ENCODE results near the gene MAML2.

Gene MAML2

GRCh38 chr11:96316869-96317268 lies 26.1 kb downstream of the MAML2 start:
- DNase-seq = no peak

GRCh38 chr11:96315476-96315875 lies 27.5 kb downstream of the MAML2 start:
- DNase-seq = no peak

GRCh38 chr11:96314326-96315020 lies 28.5 kb downstream of the MAML2 start:
- no peak for DNase-seq

- no peak for DNase-seq
Observed at GRCh38 chr11:96313163-96313562, 29.8 kb downstream of the MAML2 start.

GRCh38 chr11:96311120-96311568 lies 31.9 kb downstream of the MAML2 start:
- no peak for DNase-seq

GRCh38 chr11:96310236-96310635 lies 32.8 kb downstream of the MAML2 start:
- no peak for DNase-seq

- no peak for DNase-seq
Observed at GRCh38 chr11:96309643-96310017, 33.4 kb downstream of the MAML2 start.

- DNase-seq = no peak
Observed at GRCh38 chr11:96309016-96309642, 33.9 kb downstream of the MAML2 start.

- DNase-seq = no peak
Observed at GRCh38 chr11:96307776-96308140, 35.2 kb downstream of the MAML2 start.

- peak; percentile 75 for DNase-seq
Observed at GRCh38 chr11:96306933-96307775, 35.8 kb downstream of the MAML2 start.

- DNase-seq = no peak
Observed at GRCh38 chr11:96306600-96306932, 36.4 kb downstream of the MAML2 start.

- no peak for DNase-seq
Observed at GRCh38 chr11:96306071-96306470, 36.9 kb downstream of the MAML2 start.

GRCh38 chr11:96303980-96304379 lies 39.0 kb downstream of the MAML2 start:
- no peak for DNase-seq

- no peak for DNase-seq
Observed at GRCh38 chr11:96303064-96303463, 39.9 kb downstream of the MAML2 start.

GRCh38 chr11:96301818-96302217 lies 41.2 kb downstream of the MAML2 start:
- DNase-seq = no peak

GRCh38 chr11:96299155-96299888 lies 43.7 kb downstream of the MAML2 start:
- no peak for DNase-seq

GRCh38 chr11:96295369-96295768 lies 47.6 kb downstream of the MAML2 start:
- no peak for DNase-seq

GRCh38 chr11:96294289-96294688 lies 48.7 kb downstream of the MAML2 start:
- no peak for DNase-seq

GRCh38 chr11:96293598-96294021 lies 49.4 kb downstream of the MAML2 start:
- no peak for DNase-seq

- no peak for DNase-seq
Observed at GRCh38 chr11:96293109-96293508, 49.9 kb downstream of the MAML2 start.

GRCh38 chr11:96292291-96293010 lies 50.5 kb downstream of the MAML2 start:
- no peak for DNase-seq

- DNase-seq = no peak
Observed at GRCh38 chr11:96290631-96291030, 52.4 kb downstream of the MAML2 start.

GRCh38 chr11:96290031-96290430 lies 53.0 kb downstream of the MAML2 start:
- no peak for DNase-seq

Measured in NCI-H2081 treated with DMSO at 0.1 percent for 48 hours (cell line).